Measurements from ENCODE around the gene ELF2. TPM values are rescaled to one million over a fixed set of nuclear protein-coding genes. Genes with fewer than 3 reads are reported as not detected.

ELF2 gene
- total and polyA plus RNA-seq, 2 experiments from 2014 or later, result 38.2 to 48.8 TPM

- TF ChIP-seq EZH2phosphoT487 (IDR thresholded peaks at IDR 0.05; ENCODE audit: unreplicated experiment), result no peak
- TF ChIP-seq POLR2AphosphoS5 (IDR thresholded peaks at IDR 0.05; ENCODE audit: low read depth), result no peak
- no peak for TF ChIP-seq CREB1 (CRISPR knock-in tag; IDR thresholded peaks at IDR 0.05; ENCODE audit: low read depth)
- TF ChIP-seq EZH2 (IDR thresholded peaks at IDR 0.05; ENCODE audit: low read depth, unreplicated experiment), result no peak
- TF ChIP-seq ZNF114 (CRISPR knock-in tag; IDR thresholded peaks at IDR 0.05), result no peak
- ATAC-seq (no peak), DNase-seq (ENCODE audit: low spot score) (no peak)
- Histone ChIP-seq H3K36me3 (ENCODE audit: insufficient read depth) (no peaks in the 10 kb centered on the region), H3K4me1 (ENCODE audit: insufficient read depth) (no peaks in the 10 kb centered on the region), H3K27me3 (ENCODE audit: insufficient read depth) (no peaks in the 10 kb centered on the region), H3K27ac (ENCODE audit: low read depth) (no peak overlapping the region), H2AFZ (no peak overlapping the region), H3F3A (replicated peaks; ENCODE audit: low read depth) (no peaks in the 10 kb centered on the region), H3K9me2 (ENCODE audit: insufficient read depth) (no peaks in the 10 kb centered on the region), H3K4me2 (no peak overlapping the region), H3K4me3 (no peak overlapping the region), H4K20me1 (replicated peaks; ENCODE audit: insufficient read depth) (no peaks in the 10 kb centered on the region; the same call in 1 of the 2 replicates), H3K79me2 (replicated peaks; ENCODE audit: insufficient read depth) (peaks cover 9% of the 10 kb centered on the region)
- no peak overlapping the region for H3K27ac Mint-ChIP-seq
- H3K27me3 Mint-ChIP-seq (ENCODE audit: insufficient read depth, low read depth, poor library complexity), result no peaks in the 10 kb centered on the region
- no peaks in the 10 kb centered on the region for H3K9me3 Mint-ChIP-seq
- H3K4me3 Mint-ChIP-seq, result no peak overlapping the region
- H3K36me3 Mint-ChIP-seq (ENCODE audit: low read depth), result no peaks in the 10 kb centered on the region; the same call in 2 of the 3 replicates
- H3K4me1 Mint-ChIP-seq, result no peaks in the 10 kb centered on the region
Observed at GRCh38 chr4:139092271-139092670, 84.7 kb downstream of the ELF2 start.

- Mint-ChIP-seq H3K27ac (peak overlapping the region; percentile 47; the same call in 1 of the 2 replicates), H3K9me3 (no peaks in the 10 kb centered on the region; the same call in 1 of the 3 replicates), H3K4me1 (peaks cover 21% of the 10 kb centered on the region; the same call in 2 of the 3 replicates), H3K27me3 (ENCODE audit: insufficient read depth, low read depth, poor library complexity) (peaks cover 9% of the 10 kb centered on the region), H3K4me3 (peak overlapping the region; percentile 100), H3K36me3 (ENCODE audit: low read depth) (no peaks in the 10 kb centered on the region; the same call in 1 of the 3 replicates)
- Histone ChIP-seq H3F3A (replicated peaks; ENCODE audit: low read depth) (peaks cover 3% of the 10 kb centered on the region), H3K36me3 (ENCODE audit: insufficient read depth) (no peaks in the 10 kb centered on the region), H3K4me2 (peak overlapping the region; percentile 76), H3K27me3 (ENCODE audit: insufficient read depth) (no peaks in the 10 kb centered on the region), H4K20me1 (replicated peaks; ENCODE audit: insufficient read depth) (peaks cover 14% of the 10 kb centered on the region), H3K9me2 (ENCODE audit: insufficient read depth) (no peaks in the 10 kb centered on the region), H3K4me3 (peak overlapping the region; percentile 89), H3K79me2 (replicated peaks; ENCODE audit: insufficient read depth) (peaks cover 34% of the 10 kb centered on the region), H3K4me1 (ENCODE audit: insufficient read depth) (peaks cover 15% of the 10 kb centered on the region; the same call in 1 of the 2 replicates), H2AFZ (no peak overlapping the region), H3K27ac (ENCODE audit: low read depth) (peak overlapping the region; percentile 97)
- ATAC-seq (no peak), DNase-seq (ENCODE audit: low spot score) (no peak)
- TF ChIP-seq STAT1 (IDR thresholded peaks at IDR 0.05; ENCODE audit: unreplicated experiment) (no peak), CTCF (conservative IDR thresholded peaks at IDR 0.05; ENCODE audit: low read depth in 2 of 2) (peak in 1 of 2 experiments; percentile 20; a peak in 1 of 4 replicates), EZH2phosphoT487 (IDR thresholded peaks at IDR 0.05; ENCODE audit: unreplicated experiment) (no peak)
Observed at GRCh38 chr4:139085141-139085540, 91.9 kb downstream of the ELF2 start.

- H3K27me3 Mint-ChIP-seq (ENCODE audit: insufficient read depth, low read depth, poor library complexity), result peaks cover 9% of the 10 kb centered on the region
- TF ChIP-seq EZH2 (IDR thresholded peaks at IDR 0.05; ENCODE audit: low read depth, unreplicated experiment) (no peak), EZH2phosphoT487 (IDR thresholded peaks at IDR 0.05; ENCODE audit: unreplicated experiment) (no peak), CTCF (conservative IDR thresholded peaks at IDR 0.05; ENCODE audit: low read depth in 2 of 2) (no peak), JUNB (IDR thresholded peaks at IDR 0.05; ENCODE audit: unreplicated experiment) (no peak)
Observed at GRCh38 chr4:139084804-139085093, 92.3 kb downstream of the ELF2 start.

More at GRCh38 chr4:139084804-139085093, 92.3 kb downstream of the ELF2 start:
- peaks cover 15% of the 10 kb centered on the region; the same call in 1 of the 2 replicates for H3K4me1 ChIP-seq (ENCODE audit: insufficient read depth)
- H2AFZ ChIP-seq, result peak overlapping the region; percentile 24; the same call in 1 of the 2 replicates
- Mint-ChIP-seq H3K36me3 (ENCODE audit: low read depth) (no peaks in the 10 kb centered on the region; the same call in 1 of the 3 replicates), H3K9me3 (no peaks in the 10 kb centered on the region; the same call in 1 of the 3 replicates), H3K4me1 (peaks cover 21% of the 10 kb centered on the region; the same call in 2 of the 3 replicates), H3K4me3 (peak overlapping the region; percentile 100), H3K27ac (peak overlapping the region; percentile 95)
- peak overlapping the region; percentile 89 for H3K4me3 ChIP-seq
- H4K20me1 ChIP-seq (replicated peaks; ENCODE audit: insufficient read depth), result peaks cover 17% of the 10 kb centered on the region
- H3K9me2 ChIP-seq (ENCODE audit: insufficient read depth), result no peaks in the 10 kb centered on the region
- ATAC-seq (no peak), DNase-seq (ENCODE audit: low spot score) (no peak)
- H3F3A ChIP-seq (replicated peaks; ENCODE audit: low read depth), result peaks cover 3% of the 10 kb centered on the region
- H3K4me2 ChIP-seq, result peak overlapping the region; percentile 76
- H3K27me3 ChIP-seq (ENCODE audit: insufficient read depth), result no peaks in the 10 kb centered on the region
- H3K36me3 ChIP-seq (ENCODE audit: insufficient read depth), result no peaks in the 10 kb centered on the region
- peak overlapping the region; percentile 97 for H3K27ac ChIP-seq (ENCODE audit: low read depth)
- peaks cover 34% of the 10 kb centered on the region for H3K79me2 ChIP-seq (replicated peaks; ENCODE audit: insufficient read depth)
